DMS 273 (cell line): ENCODE measurements around the gene BEST2.

ENCODE experiments used
- DNase-seq: peaks from one replicate; lab custom pipeline; 2025; ENCODE audit not compliant: unreplicated experiment; lab: John Stamatoyannopoulos, UW

BEST2 gene

DNA sequence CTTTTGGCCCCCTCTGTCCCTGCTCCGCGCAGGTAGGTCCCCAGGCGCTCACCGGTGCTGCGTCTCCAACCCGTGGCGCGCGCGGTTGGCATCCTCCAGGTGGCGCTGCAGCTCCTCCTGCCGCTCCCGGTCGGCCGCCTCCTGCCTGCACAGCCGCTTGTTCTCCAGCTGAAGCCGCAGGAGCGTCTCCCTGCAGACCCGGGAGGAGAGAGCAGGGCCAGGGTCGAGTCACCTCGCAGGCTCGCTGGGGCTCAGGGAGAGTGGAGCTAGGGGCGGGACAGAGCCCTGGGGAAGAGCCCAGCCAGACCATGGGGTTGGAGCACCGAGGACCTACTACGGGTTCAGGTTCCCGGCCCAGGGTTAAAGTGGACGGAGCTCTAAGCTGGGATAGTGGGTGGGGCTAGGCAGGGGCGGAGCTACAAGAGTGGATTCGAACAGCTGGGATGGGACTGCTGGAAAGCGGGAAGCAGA is 14.5 kb downstream of the BEST2 start:
- DNase-seq: peak; percentile 79

DNA sequence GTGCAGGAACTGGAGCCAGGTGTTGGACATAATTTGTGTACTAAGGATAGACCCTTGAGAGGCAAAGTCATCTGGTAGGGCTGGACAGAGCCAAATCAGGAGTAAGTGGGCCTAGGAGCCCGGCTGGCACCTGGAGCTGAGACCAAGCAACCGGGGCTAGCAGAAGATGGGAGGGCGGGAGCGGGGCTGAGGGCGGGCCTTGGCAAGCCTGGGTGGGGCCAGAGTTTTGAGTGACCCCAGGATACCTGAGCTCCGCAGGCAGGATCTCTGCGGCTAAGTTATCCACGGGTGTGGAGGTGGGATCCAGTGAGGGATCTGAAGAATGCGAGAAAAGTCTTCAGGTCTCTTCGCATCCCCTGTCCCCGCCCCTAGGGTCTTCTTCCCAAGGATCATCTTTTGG is 15.6 kb downstream of the BEST2 start:
- DNase-seq: no peak

DNA sequence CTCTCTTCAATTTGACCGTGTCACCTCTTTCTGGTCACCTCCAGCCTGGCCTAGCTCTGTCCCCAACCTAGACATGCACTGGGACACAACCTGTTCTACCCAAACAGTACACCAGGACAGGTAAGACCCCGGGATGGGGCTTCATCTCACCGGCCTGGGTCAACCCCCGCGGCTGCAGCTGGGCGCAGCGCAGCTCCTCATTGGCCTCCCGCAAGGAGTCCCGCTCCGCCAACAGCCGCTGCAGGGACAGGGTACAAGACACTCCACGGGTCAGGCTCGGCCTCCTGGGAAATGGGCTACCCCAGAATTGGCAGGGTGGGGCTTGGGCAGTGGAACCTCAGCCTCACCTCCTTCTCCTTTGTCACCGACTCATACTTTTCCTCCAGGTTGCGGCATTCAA is 16.1 kb downstream of the BEST2 start:
- DNase-seq: no peak

GRCh38 chr19:12769689-12770088 is 18.1 kb downstream of the BEST2 start:
- no peak for DNase-seq

DNA sequence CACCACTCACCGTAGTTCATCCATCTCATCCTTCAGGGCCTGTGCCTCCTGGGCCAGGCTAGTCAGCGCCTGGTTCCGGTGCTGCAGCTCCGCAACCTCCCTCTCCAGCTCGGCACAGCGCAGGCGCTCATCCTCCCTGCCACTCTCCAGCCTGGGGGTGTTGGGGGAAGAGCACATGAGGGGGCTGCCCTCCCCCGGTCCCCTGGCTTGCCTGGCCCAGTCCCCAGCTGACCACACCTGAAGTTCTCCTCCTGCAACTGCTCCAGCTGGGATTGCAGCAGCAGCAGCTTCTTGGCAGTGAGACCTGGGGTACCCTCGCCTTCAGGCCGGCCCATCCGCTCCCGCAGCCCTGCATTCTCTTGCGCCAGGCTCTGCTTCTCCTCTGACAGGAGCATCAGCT is 19.3 kb downstream of the BEST2 start:
- DNase-seq: no peak

DNA sequence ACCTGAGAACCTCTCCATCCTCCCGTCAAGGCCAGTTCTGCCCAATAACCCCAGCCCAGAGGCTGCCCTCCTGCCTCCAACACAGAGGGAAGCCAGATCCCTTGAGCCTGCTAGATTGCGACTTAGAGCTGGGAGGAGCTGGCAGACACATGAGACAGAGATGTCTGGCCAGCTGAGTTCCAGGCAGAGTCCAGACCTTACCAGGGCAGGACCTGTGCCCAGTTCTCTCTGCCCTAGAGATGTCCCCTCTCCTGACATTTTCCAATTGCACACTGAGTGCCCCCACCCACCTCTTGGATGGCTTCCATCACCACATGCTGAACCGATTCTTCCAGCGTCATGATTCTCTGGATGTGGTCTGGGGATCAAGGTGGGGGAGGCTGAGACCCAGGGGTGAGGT is 20.7 kb downstream of the BEST2 start:
- DNase-seq: no peak

- DNase-seq: peak; percentile 47
Observed at GRCh38 chr19:12773571-12773970, 22.0 kb downstream of the BEST2 start.

- no peak for DNase-seq
Observed at GRCh38 chr19:12774588-12775555, 23.3 kb downstream of the BEST2 start, which contains the start of gene HOOK2. Gene HOOK2, minus strand, starts transcription at chr19:12775552. Its CDS starts 103 bp downstream, at chr19:12775449.

DNA sequence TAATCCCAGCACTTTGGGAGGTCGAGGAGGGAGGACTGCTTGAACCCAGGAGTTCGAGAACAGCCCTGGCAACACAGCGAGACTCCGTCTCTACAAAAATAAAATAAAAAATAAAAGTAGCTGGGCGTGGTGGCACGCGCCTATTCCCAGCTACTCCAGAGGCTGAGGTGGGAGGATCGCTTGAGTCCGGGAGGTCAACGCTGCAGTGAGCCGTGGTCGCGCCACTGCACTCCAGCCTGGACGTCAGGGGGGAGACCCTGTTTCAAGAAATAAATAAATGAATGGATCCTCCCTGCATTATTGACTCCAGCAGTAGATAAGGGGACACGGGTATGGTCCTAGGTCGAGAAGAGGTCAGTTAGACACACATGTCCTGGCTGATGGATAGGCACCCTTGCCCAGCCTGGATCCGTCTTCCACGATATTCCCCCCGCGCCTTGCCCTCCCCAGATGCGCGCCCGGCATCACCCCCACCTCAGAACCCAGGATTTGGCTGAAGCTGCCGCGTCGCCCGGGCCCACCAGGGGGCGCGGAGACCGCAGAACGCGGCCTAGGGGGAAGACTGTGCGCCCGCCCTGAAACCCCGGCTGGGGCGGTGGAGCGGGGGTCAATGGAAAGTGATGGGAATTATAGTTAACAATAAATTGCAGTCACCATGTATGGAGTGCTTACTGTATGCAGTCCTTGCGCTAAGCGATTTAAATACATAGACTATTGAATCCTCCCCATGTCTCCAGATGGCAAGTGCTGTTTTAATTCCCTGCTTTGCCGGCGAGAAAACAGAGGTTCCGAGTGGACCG is 25.8 kb downstream of the BEST2 start:
- DNase-seq: peak; percentile 96

DNA sequence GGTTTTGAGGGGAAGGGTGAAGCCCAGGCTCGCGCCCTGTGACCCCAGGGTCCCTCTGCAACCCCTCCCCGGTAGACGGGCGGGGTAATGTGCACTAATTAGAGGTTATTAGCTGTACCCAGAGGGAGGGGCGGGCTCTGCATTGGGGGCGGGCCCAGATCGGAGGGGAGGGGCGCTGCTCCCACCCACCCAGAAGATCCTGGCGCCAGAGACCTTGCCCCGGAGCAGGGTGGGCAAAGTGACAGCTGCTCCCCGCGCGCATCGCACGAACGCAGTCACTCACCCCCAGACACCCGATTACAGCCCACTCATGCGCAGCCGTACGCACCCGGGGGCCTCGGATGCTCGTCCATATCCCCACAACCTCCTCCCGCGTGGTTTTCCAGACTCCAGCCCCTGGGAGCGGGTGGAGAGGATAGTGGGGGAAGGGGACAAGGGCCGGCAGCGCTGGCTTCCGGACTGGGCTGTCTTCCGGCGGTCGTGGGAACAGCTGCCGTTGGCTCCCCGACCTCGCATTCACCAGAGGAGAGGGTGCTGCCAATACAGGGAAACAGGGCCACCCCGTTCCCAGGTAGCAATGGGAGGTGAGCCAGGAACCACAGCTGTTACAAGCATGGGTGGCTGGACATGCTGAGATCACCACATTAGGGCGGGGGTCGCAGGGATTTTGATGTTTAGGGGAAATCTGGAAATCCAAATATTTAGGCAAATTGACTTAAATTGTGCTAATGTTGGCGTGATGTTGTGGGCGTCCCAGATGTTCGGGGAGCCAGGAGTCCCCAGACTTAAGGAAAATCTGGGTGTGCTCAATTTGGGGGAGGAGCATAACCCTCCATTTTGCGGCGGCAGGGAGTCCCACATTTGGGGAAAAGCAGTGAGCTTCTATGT is 26.7 kb downstream of the BEST2 start:
- DNase-seq: peak; percentile 92

- DNase-seq: no peak
Observed at GRCh38 chr19:12778905-12779161, 27.2 kb downstream of the BEST2 start.

GRCh38 chr19:12779162-12779993 is 27.8 kb downstream of the BEST2 start:
- DNase-seq: peak; percentile 81

- no peak for DNase-seq
Observed at GRCh38 chr19:12782174-12782423, 30.5 kb downstream of the BEST2 start.

DNA sequence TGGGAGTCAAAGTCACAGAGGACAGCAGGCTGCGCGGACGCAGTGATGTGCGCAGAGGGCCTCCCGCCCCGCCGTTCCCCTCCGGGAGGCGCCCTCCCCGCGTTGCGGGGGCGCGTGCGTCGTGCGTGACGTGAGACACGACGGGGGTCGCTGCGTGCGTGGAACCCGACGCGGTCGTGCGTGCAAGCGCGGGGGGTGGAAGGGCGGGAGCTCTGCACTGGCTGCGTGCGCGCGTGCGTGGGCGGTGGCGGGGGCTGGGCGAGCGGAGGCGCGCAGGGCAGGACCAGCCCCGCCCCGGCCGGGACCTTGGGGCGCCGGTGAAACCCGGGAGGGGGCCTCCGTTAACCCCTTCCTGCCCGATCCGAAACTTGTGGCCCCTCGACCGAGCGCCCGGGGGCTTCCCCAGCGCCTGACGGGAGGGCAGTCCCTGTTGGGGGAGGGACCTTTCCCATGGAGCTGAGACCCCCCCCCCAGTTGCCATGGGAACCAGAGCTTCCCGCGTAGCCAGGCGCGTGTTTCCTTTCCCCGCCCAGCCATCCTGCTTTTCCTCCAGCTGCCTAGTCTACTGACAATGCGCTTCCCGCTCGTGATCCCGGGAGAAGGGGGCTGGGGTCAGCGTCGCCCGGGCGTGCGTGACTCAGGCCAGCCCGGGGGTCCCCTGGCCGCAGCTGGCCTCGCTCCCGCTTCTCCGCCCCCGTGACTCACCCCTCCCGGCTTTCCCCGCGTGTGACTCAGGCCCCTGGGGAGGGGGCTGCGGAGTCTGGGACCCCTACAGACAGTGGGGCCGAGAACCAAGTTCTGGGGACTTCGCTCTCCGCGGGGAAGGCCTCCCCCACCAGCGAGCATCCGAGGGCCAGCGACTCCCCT is 31.1 kb downstream of the BEST2 start:
- DNase-seq: peak; percentile 92

DNA sequence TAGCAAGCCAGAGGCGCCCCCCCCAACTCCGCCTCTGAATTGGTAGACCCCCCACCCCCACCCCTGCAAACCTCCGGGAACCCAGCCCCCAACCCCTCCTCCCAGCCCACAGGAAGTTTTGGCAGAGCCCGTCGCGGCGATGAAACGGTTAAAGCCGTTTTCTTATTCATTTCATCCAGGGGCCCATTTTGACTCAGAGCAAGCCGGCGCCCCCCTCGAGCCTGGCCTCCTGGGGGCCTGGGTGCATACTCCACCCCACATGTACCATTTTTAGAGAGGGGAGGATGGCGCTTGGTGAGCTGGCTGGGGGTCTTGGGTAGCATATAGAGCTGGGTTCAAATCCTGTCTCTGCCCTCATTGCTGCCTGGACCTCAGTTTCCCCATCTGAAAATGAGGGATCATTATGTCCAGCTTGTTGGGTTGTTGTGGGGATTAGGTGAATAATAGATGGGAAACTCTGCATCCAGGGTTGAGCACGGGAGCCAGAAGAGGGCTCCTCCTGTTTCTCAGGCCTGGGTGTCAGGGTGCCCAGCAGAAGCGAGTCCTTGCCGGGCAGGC is 31.8 kb downstream of the BEST2 start:
- DNase-seq: peak; percentile 51

DNA sequence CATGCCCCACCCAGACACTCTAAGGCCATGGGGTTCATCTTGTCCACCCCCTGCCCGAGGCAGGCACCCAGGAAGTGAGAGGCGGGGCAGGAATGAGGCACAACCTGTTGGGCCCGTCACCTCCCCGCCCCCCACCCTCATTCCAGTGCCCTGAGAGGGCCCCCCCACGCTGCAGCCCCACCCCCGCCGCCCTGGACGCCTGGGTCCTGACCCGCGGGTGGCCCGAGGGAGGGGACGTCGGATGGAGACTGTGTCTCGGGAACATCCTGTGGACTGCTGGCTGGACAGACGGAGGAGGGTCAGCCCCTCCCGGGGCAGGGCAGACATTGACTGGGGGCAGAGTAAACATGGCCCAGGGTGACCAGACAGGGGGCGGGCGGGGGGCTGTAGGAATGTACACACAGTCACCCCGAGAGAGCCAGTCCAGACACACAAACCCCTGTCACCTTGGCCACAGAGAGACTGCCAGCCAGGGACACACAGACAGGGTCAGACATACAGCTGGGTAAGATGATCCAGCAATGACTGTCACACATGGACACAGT is 32.3 kb downstream of the BEST2 start:
- no peak for DNase-seq

DNA sequence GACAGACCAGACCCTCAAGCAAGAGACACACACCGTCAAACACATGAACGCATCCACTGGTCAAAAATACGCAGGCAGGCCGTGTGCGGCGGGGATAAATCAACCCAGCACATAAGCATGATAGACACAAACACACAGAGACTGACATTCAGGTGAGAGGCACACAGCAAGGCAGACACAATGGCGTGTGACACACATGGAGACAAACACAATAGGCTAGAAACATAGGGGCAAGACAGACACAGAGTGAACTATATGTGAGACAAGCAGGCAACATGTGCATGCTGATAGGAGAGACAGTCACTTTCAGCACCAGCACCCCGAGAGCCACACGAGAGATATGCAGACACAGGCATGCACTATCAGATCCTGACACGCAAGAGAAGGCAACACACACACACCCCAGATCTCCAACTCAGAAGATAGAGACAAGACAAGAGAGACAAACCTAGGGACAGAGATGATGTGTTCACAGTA is 32.8 kb downstream of the BEST2 start:
- DNase-seq: no peak

DNA sequence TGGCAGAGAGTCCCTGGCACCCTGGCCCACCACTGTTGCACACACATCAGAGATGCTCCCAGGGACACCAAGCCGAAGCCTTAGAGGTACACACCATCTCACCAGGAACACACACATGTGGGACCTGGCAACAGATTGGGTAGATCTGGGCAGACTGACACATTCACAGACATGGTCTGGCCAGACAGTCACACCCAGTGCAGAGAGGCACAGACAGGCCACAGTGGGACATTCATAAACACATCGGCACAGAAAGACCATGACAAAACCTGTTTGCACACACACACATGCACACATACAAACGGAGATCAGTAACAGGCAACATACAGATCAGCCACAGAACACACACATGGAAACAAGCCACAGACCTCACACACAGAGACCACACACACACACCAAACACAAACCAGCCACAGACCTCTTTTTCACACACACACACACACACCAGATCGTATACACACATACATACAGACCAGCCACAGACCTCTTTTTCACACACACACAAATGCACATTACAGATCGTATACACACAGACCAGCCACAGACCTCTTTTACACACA is 33.4 kb downstream of the BEST2 start:
- no peak for DNase-seq
